Right atrium auricular region (tissue), 2 donors: ENCODE results near the gene PRKCE. TPM values are rescaled to one million over a fixed set of nuclear protein-coding genes. Genes with fewer than 3 reads are reported as not detected.

Experiments used
- DNase-seq: peaks from one replicate; pipeline ENCODE4 v3.0.0-alpha.2; 2019; ENCODE audit warnings: low spot score
- H3K27ac ChIP-seq, 2 donors: fragments of 200-600 bp; sonication (generic); 1 replicate in 1 of 2; 2 replicates in 1 of 2; pipeline ENCODE4 v1.5.1; 2016 to 2019
- H3K27me3 ChIP-seq, 2 donors: fragments of 200-600 bp; sonication (generic); one replicate each; pipeline versions ENCODE4 v1.5.1 to v1.6.0; 2017 to 2019
- H3K36me3 ChIP-seq: fragments of 200-600 bp; sonication (generic); one replicate; pipeline ENCODE4 v1.5.1; 2016
- H3K4me1 ChIP-seq, 2 donors: fragments of 200-600 bp; sonication (generic); one replicate each; pipeline versions ENCODE4 v1.5.1 to v1.6.0; 2017 to 2019
- H3K4me3 ChIP-seq, 2 donors: fragments of 200-600 bp; sonication (generic); 1 replicate in 1 of 2; 2 replicates in 1 of 2; pipeline ENCODE4 v1.5.1; 2017 to 2019; ENCODE audit warnings: mild to moderate bottlenecking in 1 of 2, moderate library complexity in 1 of 2
- H3K9me3 ChIP-seq, 2 donors: fragments of 200-600 bp; sonication (generic); one replicate each; pipeline ENCODE4 v1.5.1; 2019
- CTCF ChIP-seq, 2 donors: fragments of 200-600 bp; sonication (generic); IDR thresholded peaks; one replicate each; pipeline ENCODE4 v1.5.1; 2019; ENCODE audit warnings: antibody characterized with exemption in 2 of 2
- total RNA-seq, 2 donors: library from RNA; depleted of rRNA; stranded (reverse); fragments of >200 nt; gene quantifications; one replicate each; pipeline ENCODE4 v1.1.0, GENCODE V29; 2016

Gene PRKCE
- total RNA-seq, 2 donors from 2014 or later: 7.2 to 11.8 TPM

GRCh38 chr2:45923701-45924100 lies 272.2 kb downstream of the PRKCE start:
- Histone ChIP-seq H3K36me3 (no peaks in the 10 kb centered on the region), H3K9me3 (no peaks in the 10 kb centered on the region), H3K27ac (peak overlapping the region; percentile 78 to 83), H3K4me3 (no peak overlapping the region), H3K27me3 (no peaks in the 10 kb centered on the region), H3K4me1 (peaks cover 0 to 73% of the 10 kb centered on the region in 2 donors)
- TF ChIP-seq CTCF (IDR thresholded peaks at IDR 0.05): no peak
- DNase-seq: no peak

DNA sequence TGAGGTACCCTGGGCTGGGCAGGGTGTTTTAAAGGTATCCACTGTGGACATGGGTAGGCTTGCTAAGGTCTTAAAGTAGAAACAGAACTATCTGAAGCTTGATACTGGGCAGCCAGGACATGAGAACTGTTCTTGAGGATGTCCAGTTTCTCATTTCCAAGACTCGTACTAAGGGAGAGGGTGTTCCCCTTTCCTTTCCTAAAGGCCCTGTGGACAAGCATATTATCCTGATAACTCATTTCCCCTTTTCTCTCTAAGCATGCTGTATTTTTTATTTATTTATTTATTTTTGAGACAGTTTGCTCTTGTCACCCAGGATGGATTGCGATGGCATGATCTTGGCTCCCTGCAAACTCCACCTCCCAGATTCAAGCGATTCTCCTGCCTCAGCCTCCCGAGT lies 273.6 kb downstream of the PRKCE start:
- Histone ChIP-seq H3K4me1 (peaks cover 0 to 67% of the 10 kb centered on the region in 2 donors), H3K4me3 (no peak overlapping the region), H3K27ac (peak overlapping the region; percentile 78 to 83), H3K9me3 (no peaks in the 10 kb centered on the region), H3K27me3 (no peaks in the 10 kb centered on the region), H3K36me3 (no peaks in the 10 kb centered on the region)
- no peak for DNase-seq
- no peak for TF ChIP-seq CTCF (IDR thresholded peaks at IDR 0.05)

GRCh38 chr2:45925636-45926366 lies 274.3 kb downstream of the PRKCE start:
- peak overlapping the region; percentile 78 to 83 for H3K27ac ChIP-seq
- H3K4me1 ChIP-seq: peaks cover 0 to 74% of the 10 kb centered on the region in 2 donors
- DNase-seq: peak; percentile 72
- H3K4me3 ChIP-seq: no peak overlapping the region
- H3K27me3 ChIP-seq: no peaks in the 10 kb centered on the region
- no peak for TF ChIP-seq CTCF (IDR thresholded peaks at IDR 0.05)
- H3K9me3 ChIP-seq: no peaks in the 10 kb centered on the region
- no peaks in the 10 kb centered on the region for H3K36me3 ChIP-seq

DNA sequence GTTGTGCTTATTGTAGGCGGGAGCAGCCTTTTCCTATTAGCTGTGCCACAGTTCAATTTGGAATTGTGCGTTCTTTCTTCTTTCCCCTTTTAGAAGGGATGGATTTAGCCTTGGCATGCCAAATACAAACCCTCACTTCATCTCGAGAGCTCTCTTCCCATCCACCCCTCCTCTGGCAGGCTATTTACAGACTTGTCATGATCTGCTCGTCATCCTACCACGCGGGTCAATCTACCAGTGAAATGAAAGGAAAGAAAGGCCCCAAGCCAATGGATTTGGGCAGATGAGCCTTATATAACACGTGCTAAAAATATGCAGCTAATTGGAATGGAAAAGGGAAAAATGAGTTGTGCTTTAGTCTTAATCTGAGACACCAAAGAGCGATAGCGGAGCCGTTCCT lies 277.5 kb downstream of the PRKCE start:
- Histone ChIP-seq H3K36me3 (no peaks in the 10 kb centered on the region), H3K9me3 (no peaks in the 10 kb centered on the region), H3K27ac (peak overlapping the region; percentile 82 to 94), H3K27me3 (no peaks in the 10 kb centered on the region), H3K4me3 (no peak overlapping the region), H3K4me1 (peaks cover 0 to 50% of the 10 kb centered on the region in 2 donors)
- no peak for TF ChIP-seq CTCF (IDR thresholded peaks at IDR 0.05)
- peak; percentile 66 for DNase-seq

GRCh38 chr2:45929674-45930395 lies 278.4 kb downstream of the PRKCE start:
- no peak for DNase-seq
- Histone ChIP-seq H3K4me1 (peaks cover 0 to 43% of the 10 kb centered on the region in 2 donors), H3K4me3 (no peak overlapping the region), H3K36me3 (no peaks in the 10 kb centered on the region), H3K27ac (peak overlapping the region; percentile 82 to 94), H3K9me3 (no peaks in the 10 kb centered on the region), H3K27me3 (no peaks in the 10 kb centered on the region)
- TF ChIP-seq CTCF (IDR thresholded peaks at IDR 0.05): no peak
